ENCODE measurements around the gene ENPP7.

Gene ENPP7

DNA sequence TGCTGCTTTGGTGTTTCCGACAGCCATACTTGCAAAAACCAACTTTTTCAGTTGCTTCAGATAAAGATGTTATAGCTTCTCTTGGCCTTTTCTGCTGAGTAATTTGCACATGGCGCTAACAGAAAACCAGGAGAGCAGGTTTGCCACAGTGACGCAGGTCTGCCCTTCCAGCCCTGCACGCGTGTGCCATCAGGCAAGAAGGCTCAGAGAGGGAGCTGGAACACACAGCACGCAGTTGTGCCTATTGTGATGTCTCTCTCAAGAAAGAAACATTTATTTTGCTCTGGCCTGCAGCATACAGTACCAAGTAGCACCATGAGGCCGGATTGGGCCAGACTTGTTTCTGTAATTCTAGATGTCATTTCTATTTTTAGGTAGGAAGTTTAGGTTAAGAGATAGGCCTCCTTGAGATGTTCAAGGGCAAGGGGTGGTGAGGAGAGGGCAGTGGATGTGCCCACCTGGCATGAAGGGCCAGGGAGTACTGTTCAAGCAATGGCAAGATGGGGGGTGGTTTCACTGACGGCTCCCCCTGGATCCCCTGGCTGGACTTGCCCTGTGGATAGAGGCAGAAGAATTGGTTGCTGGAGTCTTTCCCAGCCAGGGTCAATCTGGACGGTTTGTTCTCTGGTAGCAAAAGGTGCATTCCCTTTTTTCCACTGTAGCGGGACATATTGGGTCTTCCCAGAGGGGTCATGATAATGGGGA, 49.1 kb downstream of the ENPP7 start:
- no peak for TF ChIP-seq GATA2 (IDR thresholded peaks at IDR 0.05; ENCODE audit: low read depth, low read length)
- TF ChIP-seq GATA3 (IDR thresholded peaks at IDR 0.05; ENCODE audit: low read depth, low read length): no peak

DNA sequence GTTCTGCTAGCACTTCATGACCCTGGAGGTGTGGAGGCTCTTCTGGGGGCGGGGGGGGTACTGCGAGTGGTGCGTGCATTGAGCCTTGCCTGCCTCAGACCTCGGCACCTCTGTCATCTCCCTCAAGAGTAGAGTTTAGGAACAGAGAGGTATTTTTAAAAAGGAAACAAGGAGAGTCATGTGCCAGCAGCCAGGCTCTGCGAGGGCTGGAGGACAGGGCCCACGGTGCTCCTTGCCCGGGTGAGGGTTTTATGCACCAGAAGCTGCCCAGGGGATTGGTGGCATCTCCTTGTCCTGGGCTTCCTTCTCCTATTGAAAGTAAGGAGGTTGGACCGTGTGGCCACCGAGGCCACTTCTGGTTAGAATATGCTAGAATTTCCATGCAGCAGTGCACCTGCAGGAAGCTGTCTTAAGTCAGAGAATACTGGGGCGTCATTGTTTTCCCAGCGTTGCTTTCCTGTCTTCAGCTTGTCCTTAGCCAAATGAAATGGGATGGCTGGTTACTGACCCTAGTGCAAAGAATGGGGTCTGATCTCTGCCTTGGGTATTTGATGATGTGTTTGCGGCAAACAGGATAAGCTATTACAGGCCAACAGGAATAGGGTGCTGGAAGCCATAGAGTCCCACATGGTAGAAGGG, 50.4 kb downstream of the ENPP7 start:
- TF ChIP-seq GATA3 (IDR thresholded peaks at IDR 0.05; ENCODE audit: low read depth, low read length) (no peak), GATA2 (IDR thresholded peaks at IDR 0.05; ENCODE audit: low read depth, low read length) (no peak)

DNA sequence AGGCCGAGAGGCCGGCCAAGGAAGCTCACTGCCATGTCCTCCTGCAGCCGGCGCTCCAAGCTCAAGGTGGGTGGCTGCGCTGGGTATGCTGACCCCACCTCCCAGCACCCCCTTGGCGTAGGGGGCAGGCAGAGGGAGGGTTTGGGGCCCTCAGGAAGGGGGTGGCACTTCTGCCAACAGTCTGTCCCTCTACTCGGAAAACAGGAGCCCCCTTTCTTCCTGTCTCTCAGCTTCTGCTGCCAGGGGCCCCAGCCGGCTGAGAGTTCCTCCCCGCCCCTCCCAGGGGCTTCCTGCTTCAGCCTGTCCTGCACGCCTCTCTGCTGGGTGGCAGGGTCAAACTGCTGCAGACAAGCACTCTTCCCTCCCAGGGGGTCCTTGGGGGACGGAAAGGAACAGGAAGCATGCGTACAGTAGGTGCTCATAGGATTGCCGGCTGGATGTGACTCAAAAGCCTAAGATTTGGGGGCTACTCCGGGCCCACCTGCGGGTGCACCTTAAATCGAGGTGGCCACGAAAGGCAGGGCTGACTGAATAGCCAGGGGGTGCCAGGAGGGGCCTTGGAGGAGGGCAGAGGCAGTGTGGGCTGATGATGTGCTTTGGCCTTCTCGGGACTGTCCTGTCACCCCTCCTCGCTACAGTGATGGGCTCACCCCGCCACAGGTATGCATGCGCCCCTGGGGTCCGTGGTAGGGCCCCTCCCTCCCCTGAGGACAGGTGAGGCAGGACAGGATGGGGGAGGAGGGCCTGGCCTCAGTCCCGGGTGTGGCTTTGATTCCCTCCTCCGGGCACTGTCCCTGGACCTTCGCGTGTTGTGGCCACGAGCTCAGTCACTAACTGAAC, 51.2 kb downstream of the ENPP7 start:
- TF ChIP-seq GATA3 (IDR thresholded peaks at IDR 0.05; ENCODE audit: low read depth, low read length) (no peak), GATA2 (IDR thresholded peaks at IDR 0.05; ENCODE audit: low read depth, low read length) (no peak)

DNA sequence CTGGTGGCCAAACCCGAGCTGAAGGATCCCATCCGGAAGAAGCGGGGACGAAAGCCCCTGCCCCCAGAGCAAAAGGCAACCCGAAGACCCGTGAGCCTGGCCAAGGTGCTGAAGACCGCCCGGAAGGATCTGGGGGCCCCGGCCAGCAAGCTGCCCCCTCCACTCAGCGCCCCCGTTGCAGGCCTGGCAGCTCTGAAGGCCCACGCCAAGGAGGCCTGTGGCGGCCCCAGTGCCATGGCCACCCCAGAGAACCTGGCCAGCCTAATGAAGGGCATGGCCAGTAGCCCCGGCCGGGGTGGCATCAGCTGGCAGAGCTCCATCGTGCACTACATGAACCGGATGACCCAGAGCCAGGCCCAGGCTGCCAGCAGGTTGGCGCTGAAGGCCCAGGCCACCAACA, 53.1 kb downstream of the ENPP7 start:
- no peak for TF ChIP-seq GATA3 (IDR thresholded peaks at IDR 0.05; ENCODE audit: low read depth, low read length)
- TF ChIP-seq GATA2 (IDR thresholded peaks at IDR 0.05; ENCODE audit: low read depth, low read length): no peak

DNA sequence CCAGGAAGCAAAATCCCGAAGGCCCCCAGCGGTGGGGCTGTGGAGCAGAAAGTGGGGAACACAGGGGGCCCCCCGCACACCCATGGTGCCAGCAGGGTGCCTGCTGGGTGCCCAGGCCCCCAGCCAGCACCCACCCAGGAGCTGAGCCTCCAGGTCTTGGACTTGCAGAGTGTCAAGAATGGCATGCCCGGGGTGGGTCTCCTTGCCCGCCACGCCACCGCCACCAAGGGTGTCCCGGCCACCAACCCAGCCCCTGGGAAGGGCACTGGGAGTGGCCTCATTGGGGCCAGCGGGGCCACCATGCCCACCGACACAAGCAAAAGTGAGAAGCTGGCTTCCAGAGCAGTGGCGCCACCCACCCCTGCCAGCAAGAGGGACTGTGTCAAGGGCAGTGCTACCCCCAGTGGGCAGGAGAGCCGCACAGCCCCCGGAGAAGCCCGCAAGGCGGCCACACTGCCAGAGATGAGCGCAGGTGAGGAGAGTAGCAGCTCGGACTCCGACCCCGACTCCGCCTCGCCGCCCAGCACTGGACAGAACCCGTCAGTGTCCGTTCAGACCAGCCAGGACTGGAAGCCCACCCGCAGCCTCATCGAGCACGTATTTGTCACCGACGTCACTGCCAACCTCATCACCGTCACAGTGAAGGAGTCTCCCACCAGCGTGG, 53.7 kb downstream of the ENPP7 start:
- TF ChIP-seq GATA3 (IDR thresholded peaks at IDR 0.05; ENCODE audit: low read depth, low read length) (no peak), GATA2 (IDR thresholded peaks at IDR 0.05; ENCODE audit: low read depth, low read length) (no peak)

DNA sequence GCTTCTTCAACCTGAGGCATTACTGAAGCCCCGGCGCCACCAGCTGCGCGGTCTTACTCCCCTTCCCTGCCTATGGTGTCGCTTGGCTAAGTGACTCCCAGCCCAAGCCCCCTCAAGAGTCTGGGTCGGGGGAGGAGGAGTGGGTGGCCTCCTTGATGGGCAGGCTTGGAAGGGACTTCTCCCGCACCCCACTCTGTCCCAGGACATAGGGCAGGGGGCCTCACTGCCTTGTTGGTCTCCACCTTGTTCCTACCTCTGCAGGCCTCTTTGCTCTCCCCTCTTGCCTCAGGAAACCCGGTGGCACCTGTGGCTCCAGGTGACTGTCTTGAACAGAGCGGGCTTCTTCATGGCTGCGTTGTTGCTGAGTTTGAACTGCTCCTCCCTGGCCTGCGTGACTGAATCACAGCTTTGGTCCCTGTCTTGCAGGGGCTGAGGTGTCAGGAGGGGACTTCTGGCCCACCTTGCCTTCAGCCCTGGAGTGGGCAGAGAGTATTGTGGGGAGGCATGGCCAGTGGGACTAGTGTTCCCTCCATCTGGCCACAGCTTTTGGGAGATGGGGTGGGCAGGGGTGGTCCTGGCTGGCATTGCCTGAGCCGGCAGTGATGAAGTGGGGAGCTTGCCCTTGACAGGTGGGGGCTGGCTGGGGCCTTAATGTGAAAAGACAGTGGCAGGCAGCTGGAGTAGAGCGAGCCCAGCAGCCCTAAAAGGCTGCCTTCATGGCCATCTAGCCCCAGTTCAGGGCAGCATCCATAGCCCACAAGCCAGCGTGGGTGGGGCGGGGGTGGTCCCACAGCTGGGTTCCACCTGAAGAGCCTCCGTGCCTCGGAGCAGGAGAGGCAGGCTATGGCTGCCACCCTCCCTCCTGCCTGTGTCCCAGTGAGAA, 54.5 kb downstream of the ENPP7 start:
- TF ChIP-seq GATA3 (IDR thresholded peaks at IDR 0.05; ENCODE audit: low read depth, low read length): no peak
- TF ChIP-seq GATA2 (IDR thresholded peaks at IDR 0.05; ENCODE audit: low read depth, low read length): no peak

DNA sequence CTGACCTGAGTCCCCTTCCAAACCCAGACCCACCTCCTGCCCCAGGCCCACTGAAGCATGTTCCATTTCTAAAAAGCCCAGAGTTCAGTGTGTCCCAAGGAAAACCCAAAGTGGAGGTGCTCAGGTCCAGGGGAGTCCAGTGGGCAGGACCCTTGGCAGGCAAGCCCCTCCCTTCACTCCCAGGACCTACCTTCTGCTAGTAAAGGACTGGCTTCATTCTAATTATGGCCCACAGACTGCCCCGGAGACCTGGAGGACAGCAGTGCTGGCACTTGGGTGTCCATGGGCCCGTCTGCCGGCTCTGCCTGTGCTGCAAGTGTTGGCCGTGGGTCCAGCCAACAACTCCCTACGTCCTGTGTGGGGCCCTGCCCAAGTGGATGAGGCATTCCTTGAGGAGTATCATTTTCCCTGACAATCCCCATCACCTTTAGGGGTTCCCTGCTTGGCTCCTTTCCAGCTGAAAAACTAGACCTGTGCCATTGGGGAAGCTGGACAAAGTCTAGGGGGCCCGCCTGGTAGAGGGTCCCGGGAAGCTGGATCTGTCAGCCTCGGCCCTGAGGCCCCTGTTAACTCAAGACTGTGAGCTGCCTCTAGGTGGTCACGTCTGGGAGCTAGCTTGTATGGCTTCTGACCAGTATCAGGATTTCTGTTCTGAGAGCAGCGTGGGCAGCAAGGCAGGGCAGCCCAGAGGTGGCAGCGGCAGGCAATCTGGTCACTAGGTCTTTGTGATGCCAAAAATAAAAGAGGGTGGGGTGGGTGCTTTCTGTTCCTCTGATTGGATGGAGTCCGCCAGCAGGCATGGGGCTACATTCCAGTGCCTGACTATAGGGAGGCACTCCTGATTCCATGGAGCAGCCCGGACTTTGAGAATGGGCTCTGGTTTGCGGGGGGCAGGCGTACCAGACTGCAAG, 55.4 kb downstream of the ENPP7 start:
- no peak for TF ChIP-seq GATA3 (IDR thresholded peaks at IDR 0.05; ENCODE audit: low read depth, low read length)
- TF ChIP-seq GATA2 (IDR thresholded peaks at IDR 0.05; ENCODE audit: low read depth, low read length): no peak

DNA sequence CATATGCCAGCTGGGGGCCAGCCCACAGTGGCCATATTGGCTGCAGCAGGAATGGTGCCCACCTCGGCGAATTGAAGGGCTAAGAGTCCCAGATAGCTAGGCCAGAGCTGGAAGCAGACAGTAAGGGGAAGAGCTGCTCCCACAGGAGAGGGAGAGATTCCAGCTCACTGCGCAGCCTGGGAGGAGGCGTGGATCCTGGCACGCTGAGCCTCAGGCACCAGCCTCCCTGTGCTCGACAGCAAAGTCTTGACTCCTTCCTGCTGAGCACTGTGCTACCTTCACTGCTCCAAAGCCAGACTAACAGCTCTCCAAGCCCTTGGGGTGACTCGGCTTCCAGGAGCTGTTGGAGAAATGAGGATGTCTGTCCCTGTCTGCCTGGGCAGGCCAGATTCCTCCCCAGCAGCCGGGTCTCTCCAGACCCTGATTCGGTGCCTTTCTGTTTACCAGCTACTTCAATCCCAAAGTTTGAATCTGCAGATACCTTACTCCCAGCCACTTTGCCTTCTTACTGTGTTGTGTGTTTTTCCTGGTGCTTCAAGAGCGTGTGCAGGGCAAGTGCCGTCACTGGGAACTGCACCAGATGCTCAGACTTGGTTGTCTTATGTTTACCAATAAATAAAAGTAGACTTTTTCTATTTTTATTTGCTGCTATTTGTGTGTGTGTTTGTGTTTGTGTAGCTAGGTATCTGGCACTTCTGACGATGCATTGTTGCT, 56.3 kb downstream of the ENPP7 start:
- TF ChIP-seq GATA2 (IDR thresholded peaks at IDR 0.05; ENCODE audit: low read depth, low read length) (no peak), GATA3 (IDR thresholded peaks at IDR 0.05; ENCODE audit: low read depth, low read length) (no peak)

DNA sequence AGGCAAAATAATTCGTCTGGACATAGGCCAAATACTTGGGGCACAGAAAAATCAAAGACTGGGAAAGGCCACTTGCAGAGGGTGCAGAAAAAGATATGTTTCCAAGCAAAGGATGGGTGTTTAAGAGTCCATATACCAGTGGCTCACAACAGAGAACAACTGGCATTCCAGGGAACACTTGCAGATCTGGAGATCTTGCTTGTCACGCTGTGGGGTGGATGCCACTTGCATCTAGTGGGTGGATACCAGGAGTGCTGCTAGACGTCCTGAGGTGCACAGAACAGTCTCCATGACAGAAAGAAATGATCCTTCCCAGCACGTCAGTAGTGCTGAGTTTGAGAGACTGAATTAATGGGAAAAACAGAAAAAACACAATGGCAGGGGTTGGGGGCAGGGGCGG, 57.7 kb downstream of the ENPP7 start:
- TF ChIP-seq GATA2 (IDR thresholded peaks at IDR 0.05; ENCODE audit: low read depth, low read length) (no peak), GATA3 (IDR thresholded peaks at IDR 0.05; ENCODE audit: low read depth, low read length) (no peak)

DNA sequence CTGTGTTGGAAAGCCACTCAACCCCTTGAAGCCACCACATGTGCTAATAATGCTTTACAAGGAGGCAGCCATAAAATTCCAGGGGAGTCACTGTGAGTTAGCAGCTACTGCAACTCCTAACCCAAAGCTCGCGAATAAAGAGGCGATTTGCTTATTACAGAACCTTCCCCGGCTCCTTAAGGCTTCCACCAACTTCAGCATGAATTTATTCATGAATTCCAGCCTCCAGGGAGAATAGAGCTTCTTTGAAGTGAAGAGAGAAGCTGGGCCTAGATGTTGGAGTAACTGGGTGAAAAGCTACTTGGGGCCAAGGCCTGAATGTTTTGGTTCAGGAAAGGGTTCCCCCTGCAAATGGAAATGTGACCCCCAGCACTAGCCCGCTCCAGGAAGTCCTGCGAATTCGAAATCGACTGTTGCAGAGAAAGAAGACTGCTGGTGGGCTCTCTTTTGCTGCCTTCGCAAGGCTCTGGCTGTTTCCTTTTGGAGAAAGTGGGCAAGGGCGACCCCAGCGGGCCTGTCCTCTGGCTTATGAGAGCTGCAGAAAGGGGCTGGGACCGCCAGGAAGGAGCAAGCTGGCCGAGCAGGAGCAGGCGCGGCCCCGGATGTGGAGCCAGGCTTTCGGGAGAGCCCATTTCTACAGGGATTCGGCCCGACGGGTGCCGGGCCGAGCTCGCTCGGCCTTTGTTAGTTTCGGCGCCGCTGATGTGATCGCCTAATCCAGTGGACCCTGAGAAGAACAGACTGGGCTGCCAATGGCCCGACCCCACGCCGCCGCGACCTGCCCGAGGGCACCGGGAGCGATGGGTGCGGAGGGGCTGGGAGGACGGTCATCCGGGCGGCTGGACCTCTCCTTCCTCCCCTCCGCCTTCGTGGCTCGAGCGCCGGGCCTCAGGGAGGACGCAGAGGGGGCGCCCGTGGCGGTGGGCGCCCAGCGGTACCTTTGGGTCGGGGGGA, 58.5 kb downstream of the ENPP7 start:
- TF ChIP-seq GATA3 (IDR thresholded peaks at IDR 0.05; ENCODE audit: low read depth, low read length) (no peak), GATA2 (IDR thresholded peaks at IDR 0.05; ENCODE audit: low read depth, low read length) (no peak)

All from SH-SY5Y (cell line).